DOHH2 (cell line): ENCODE data around the gene SOX12.

Experiments used
- H3F3A ChIP-seq: fragments of 200-600 bp; sonication (generic), shearing (Covaris generic); 2 replicates; pipeline ENCODE4 v1.6.0; 2016; ENCODE audit warnings: antibody characterized with exemption, mild to moderate bottlenecking; ENCODE audit not compliant: control insufficient read depth, insufficient read depth
- H3K27ac ChIP-seq: fragments of 200-600 bp; sonication (generic); 2 replicates; pipeline ENCODE4 v1.5.1; 2014; ENCODE audit warnings: low read depth, mild to moderate bottlenecking, low read length, moderate library complexity
- H3K27me3 ChIP-seq: fragments of 200-600 bp; sonication (generic); 2 replicates; pipeline ENCODE4 v1.6.1; 2014; ENCODE audit warnings: mild to moderate bottlenecking, low read length, mixed read lengths; ENCODE audit not compliant: control insufficient read depth
- H3K36me3 ChIP-seq: fragments of 200-600 bp; sonication (generic); 2 replicates; pipeline ENCODE4 v1.6.1; 2014; ENCODE audit warnings: mild to moderate bottlenecking, low read length, moderate library complexity, mixed read lengths; ENCODE audit not compliant: control insufficient read depth
- H3K4me1 ChIP-seq: fragments of 200-600 bp; sonication (generic); 2 replicates; pipeline ENCODE4 v1.6.1; 2014; ENCODE audit warnings: mild to moderate bottlenecking, low read length, mixed read lengths; ENCODE audit not compliant: control insufficient read depth
- H3K4me2 ChIP-seq: fragments of 200-600 bp; sonication (generic); 2 replicates; pipeline ENCODE4 v1.6.0; 2014; ENCODE audit warnings: mild to moderate bottlenecking, low read length, moderate library complexity
- H3K4me3 ChIP-seq: fragments of 200-600 bp; sonication (generic); 2 replicates; pipeline ENCODE4 v1.5.1; 2014; ENCODE audit warnings: mild to moderate bottlenecking, low read length, mixed read lengths
- H3K79me2 ChIP-seq: fragments of 200-600 bp; sonication (generic); 2 replicates; pipeline ENCODE4 v1.6.1; 2014; ENCODE audit warnings: mild to moderate bottlenecking, low read length, mixed read lengths; ENCODE audit not compliant: control insufficient read depth
- H3K9me2 ChIP-seq: fragments of 200-600 bp; sonication (generic); replicated peaks from 2 replicates; pipeline ENCODE4 v1.6.1; 2014; ENCODE audit warnings: mild to moderate bottlenecking, low read length, mixed read lengths; ENCODE audit not compliant: control insufficient read depth
- H3K9me3 ChIP-seq: fragments of 200-600 bp; sonication (generic); 2 replicates; pipeline ENCODE4 v1.6.1; 2014; ENCODE audit warnings: antibody characterized with exemption, low read length, mixed read lengths; ENCODE audit not compliant: control insufficient read depth, insufficient read depth
- H4K20me1 ChIP-seq: fragments of 200-600 bp; sonication (generic); 2 replicates; pipeline ENCODE4 v1.6.0; 2014; ENCODE audit warnings: low read depth, mild to moderate bottlenecking, antibody characterized with exemption, low read length, moderate library complexity; ENCODE audit not compliant: control insufficient read depth, insufficient read depth
- CTCF ChIP-seq: fragments of 200-600 bp; sonication (generic); IDR thresholded peaks from one replicate; pipeline ENCODE4 v1.5.1; 2014; ENCODE audit warnings: antibody characterized with exemption, mild to moderate bottlenecking, low read depth, low read length; ENCODE audit not compliant: poor library complexity, severe bottlenecking
- EZH2phosphoT487 ChIP-seq: fragments of 200-600 bp; sonication (generic); IDR thresholded peaks from 2 replicates; pipeline ENCODE4 v1.6.1; 2017; ENCODE audit warnings: borderline replicate concordance, mild to moderate bottlenecking, antibody characterized with exemption, low read length, moderate library complexity, mixed read lengths

The SOX12 gene

GRCh38 chr20:325045-325888, at the start of gene SOX12:
SOX12 (plus strand) TSS chr20:325552; CDS start chr20:325925, 373 bp downstream.
- TF ChIP-seq CTCF, result no peak
- no peak for TF ChIP-seq EZH2phosphoT487
- peak within 1 kb of the TSS; percentile 82 for H3K27ac ChIP-seq
- H3K4me3 ChIP-seq, result peak within 1 kb of the TSS; percentile 99
- H4K20me1 ChIP-seq, result peaks cover 11% of the 10 kb centered on the region; the same call in 1 of the 2 replicates
- H3K4me2 ChIP-seq, result peak within 1 kb of the TSS; percentile 100
- H3K79me2 ChIP-seq, result peaks cover 50% of the 10 kb centered on the region
- H3K9me3 ChIP-seq, result no peaks in the 10 kb centered on the region
- H3F3A ChIP-seq, result peaks cover 25% of the 10 kb centered on the region
- no peaks in the 10 kb centered on the region; the same call in 1 of the 2 replicates for H3K27me3 ChIP-seq
- H3K4me1 ChIP-seq, result peaks cover 37% of the 10 kb centered on the region
- no peaks in the 10 kb centered on the region for H3K9me2 ChIP-seq
- peaks cover 27% of the 10 kb centered on the region for H3K36me3 ChIP-seq

DNA sequence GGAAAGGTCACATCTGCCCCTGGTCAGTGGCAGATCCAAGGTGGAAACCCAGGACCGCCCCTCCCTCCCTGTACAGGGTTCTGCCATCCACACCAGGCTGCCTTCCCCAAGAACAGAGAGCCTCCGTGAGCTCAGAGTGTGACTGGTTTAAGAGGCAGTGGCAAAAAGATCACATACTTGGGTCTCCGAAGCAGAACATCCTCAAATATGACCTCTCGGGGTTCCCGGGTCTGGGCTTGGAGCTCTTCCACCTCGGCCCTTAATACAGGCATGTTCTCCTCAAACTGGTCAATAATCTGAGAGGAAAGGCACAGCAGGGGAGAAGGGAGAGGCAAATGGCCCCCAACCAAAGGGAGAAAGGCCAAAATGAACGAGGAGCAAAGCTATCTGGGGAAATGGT, 49.6 kb upstream of the SOX12 start:
- H3K4me2 ChIP-seq, result no peak overlapping the region
- H3F3A ChIP-seq, result no peaks in the 10 kb centered on the region
- H4K20me1 ChIP-seq, result no peaks in the 10 kb centered on the region
- no peaks in the 10 kb centered on the region for H3K79me2 ChIP-seq
- H3K9me3 ChIP-seq, result no peaks in the 10 kb centered on the region
- no peaks in the 10 kb centered on the region for H3K9me2 ChIP-seq
- H3K36me3 ChIP-seq, result peaks cover 18% of the 10 kb centered on the region; the same call in 1 of the 2 replicates
- no peaks in the 10 kb centered on the region for H3K4me1 ChIP-seq
- no peaks in the 10 kb centered on the region for H3K27me3 ChIP-seq
- H3K4me3 ChIP-seq, result no peak overlapping the region
- H3K27ac ChIP-seq, result no peak overlapping the region
- TF ChIP-seq CTCF (no peak), EZH2phosphoT487 (no peak)

DNA sequence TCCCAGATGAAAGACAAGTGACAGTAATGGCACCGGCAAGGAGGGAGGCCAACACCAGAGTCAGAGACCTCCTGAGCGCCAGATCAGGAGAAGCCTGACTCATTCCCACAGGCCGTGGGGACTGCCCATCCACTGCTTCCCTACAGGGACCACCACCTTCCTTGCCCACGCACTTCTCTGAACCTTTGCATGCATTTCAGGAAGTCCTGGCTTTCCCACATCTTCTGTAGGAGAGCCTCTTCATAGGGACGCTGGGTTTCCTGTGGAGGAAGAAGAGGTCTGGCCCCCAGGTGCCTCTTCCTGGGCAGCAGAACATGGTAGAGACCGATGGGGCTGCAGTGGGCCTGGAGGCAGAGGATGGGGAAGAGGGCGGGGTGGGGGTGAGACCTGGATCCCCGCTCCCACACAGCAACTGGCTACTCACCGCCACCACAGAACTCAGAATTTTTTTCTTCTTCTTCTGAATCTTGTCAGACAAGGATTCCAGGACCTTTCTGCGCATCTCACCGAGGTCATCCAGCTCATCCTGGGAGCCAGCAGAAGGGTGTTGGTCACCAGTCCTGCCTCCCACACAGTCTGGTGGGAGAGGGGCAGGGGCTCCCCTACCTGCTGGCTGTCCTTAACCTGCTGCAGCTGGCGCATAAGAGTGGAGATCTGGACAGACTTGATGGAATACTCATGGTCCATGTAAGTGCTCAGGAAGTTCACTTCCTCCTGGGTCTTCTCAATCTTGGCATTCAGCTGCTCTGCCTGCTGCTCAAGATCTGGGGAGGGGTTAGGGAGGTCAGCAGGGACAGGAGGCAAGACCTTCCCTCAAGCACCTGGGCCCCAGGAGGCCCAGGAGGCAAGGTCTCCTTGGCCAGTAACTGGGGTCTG, 48.5 kb upstream of the SOX12 start:
- Histone ChIP-seq H3K36me3 (peaks cover 18% of the 10 kb centered on the region; the same call in 1 of the 2 replicates), H3K4me2 (no peak overlapping the region), H3K79me2 (no peaks in the 10 kb centered on the region), H3K9me2 (no peaks in the 10 kb centered on the region), H3K4me1 (no peaks in the 10 kb centered on the region), H3F3A (no peaks in the 10 kb centered on the region), H3K9me3 (no peaks in the 10 kb centered on the region), H3K4me3 (no peak overlapping the region), H3K27ac (no peak overlapping the region), H3K27me3 (no peaks in the 10 kb centered on the region), H4K20me1 (no peaks in the 10 kb centered on the region)
- TF ChIP-seq CTCF, result no peak
- TF ChIP-seq EZH2phosphoT487, result no peak
